HEK293 (cell line): ENCODE measurements around the gene MYBPC3.

Experiments used
- GLIS1 ChIP-seq: fragments of 450-650 bp; formaldehyde crosslinking; IDR thresholded peaks from 2 replicates; pipeline ENCODE4 v1.5.1; 2016; ENCODE audit warnings: missing biosample characterization, missing genetic modification characterization
- KLF1 ChIP-seq: fragments of 450-650 bp; formaldehyde crosslinking; IDR thresholded peaks from 2 replicates; pipeline ENCODE4 v1.5.1; 2016; ENCODE audit warnings: missing biosample characterization, missing genetic modification characterization
- YY1 ChIP-seq: fragments of 450-650 bp; formaldehyde crosslinking; IDR thresholded peaks from 2 replicates; pipeline ENCODE4 v1.5.1; 2018; ENCODE audit warnings: missing biosample characterization, missing genetic modification characterization
- ZNF416 ChIP-seq: fragments of 450-650 bp; formaldehyde crosslinking; IDR thresholded peaks from 2 replicates; pipeline ENCODE4 v1.5.1; 2016; ENCODE audit warnings: missing biosample characterization, missing genetic modification characterization
- TF ChIP-seq, protein P1 (sequence below): fragments of 450-650 bp; formaldehyde crosslinking; IDR thresholded peaks from 2 replicates; pipeline ENCODE4 v1.5.1; 2016; ENCODE audit warnings: missing biosample characterization, missing genetic modification characterization
- TF ChIP-seq, protein P2 (sequence below): fragments of 450-650 bp; formaldehyde crosslinking; IDR thresholded peaks from 2 replicates; pipeline ENCODE4 v1.5.1; 2016; ENCODE audit warnings: missing biosample characterization, missing genetic modification characterization
- TF ChIP-seq, protein P3 (sequence below): fragments of 450-650 bp; formaldehyde crosslinking; IDR thresholded peaks from 2 replicates; pipeline ENCODE4 v1.5.1; 2017; ENCODE audit warnings: missing biosample characterization, missing genetic modification characterization
- TF ChIP-seq, protein P4 (sequence below): fragments of 450-650 bp; formaldehyde crosslinking; IDR thresholded peaks from 2 replicates; pipeline ENCODE4 v1.5.1; 2016; ENCODE audit warnings: missing biosample characterization, missing genetic modification characterization
- TF ChIP-seq, protein P5 (sequence below): fragments of 450-650 bp; IDR thresholded peaks from 2 replicates; pipeline ENCODE4 v1.5.1; 2018; ENCODE audit warnings: missing biosample characterization, missing genetic modification characterization
- TF ChIP-seq, protein P6 (sequence below): fragments of 450-650 bp; formaldehyde crosslinking; IDR thresholded peaks from 2 replicates; pipeline ENCODE4 v1.5.1; 2016; ENCODE audit warnings: missing biosample characterization, missing genetic modification characterization

DNA sequence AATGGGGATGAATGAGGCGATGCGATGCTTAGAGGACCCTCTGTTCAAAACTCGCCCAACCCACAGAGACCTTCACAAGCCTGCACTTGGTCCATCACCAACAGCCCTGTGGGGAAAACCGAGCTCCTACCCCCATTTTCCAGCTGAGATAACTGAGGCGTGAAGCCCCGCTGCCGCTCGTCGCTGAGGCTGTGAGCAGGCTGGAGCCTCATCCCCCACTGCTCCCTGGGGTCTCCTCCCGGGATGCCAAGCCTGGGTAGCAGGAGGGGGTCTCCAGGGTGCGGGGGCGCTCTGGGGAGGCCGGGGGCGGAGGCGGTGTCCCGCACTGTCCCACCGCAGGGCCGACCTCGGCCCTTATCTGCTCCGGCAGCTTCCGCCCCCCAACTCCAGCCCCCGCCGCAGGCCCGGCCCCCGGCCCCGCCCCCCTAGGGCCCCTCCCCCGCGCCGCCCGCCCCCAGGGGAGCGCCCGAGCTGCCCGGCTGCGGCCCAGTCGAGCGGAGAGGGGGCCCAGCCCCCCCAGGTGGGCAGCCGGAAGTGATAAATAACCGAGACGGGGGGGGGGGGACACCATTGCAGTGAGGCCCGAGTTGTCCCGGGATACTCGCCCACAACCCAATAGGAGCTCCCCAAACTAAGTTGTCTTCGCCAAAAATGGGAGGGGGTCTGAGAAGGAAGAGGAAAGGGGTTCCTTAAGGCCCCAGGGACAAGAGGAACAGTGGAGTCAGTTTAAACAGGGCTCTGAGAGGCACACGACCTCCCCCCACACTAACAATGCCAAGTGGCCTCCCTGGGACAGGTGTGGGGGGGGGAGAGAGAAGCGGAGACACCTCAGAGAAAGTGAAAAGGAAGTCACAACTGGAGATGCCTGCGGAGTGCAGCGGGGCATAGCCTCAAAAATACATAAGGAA is 47.6 kb upstream of the MYBPC3 start:
- TF ChIP-seq KLF1 (tag by site-specific recombination) (no peak), ZNF416 (tag by site-specific recombination) (no peak), YY1 (tag by site-specific recombination) (no peak), GLIS1 (tag by site-specific recombination) (peak; percentile 89)
- TF ChIP-seq, protein P1, sequence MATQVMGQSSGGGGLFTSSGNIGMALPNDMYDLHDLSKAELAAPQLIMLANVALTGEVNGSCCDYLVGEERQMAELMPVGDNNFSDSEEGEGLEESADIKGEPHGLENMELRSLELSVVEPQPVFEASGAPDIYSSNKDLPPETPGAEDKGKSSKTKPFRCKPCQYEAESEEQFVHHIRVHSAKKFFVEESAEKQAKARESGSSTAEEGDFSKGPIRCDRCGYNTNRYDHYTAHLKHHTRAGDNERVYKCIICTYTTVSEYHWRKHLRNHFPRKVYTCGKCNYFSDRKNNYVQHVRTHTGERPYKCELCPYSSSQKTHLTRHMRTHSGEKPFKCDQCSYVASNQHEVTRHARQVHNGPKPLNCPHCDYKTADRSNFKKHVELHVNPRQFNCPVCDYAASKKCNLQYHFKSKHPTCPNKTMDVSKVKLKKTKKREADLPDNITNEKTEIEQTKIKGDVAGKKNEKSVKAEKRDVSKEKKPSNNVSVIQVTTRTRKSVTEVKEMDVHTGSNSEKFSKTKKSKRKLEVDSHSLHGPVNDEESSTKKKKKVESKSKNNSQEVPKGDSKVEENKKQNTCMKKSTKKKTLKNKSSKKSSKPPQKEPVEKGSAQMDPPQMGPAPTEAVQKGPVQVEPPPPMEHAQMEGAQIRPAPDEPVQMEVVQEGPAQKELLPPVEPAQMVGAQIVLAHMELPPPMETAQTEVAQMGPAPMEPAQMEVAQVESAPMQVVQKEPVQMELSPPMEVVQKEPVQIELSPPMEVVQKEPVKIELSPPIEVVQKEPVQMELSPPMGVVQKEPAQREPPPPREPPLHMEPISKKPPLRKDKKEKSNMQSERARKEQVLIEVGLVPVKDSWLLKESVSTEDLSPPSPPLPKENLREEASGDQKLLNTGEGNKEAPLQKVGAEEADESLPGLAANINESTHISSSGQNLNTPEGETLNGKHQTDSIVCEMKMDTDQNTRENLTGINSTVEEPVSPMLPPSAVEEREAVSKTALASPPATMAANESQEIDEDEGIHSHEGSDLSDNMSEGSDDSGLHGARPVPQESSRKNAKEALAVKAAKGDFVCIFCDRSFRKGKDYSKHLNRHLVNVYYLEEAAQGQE (tag by site-specific recombination), result no peak
- TF ChIP-seq, protein P2, sequence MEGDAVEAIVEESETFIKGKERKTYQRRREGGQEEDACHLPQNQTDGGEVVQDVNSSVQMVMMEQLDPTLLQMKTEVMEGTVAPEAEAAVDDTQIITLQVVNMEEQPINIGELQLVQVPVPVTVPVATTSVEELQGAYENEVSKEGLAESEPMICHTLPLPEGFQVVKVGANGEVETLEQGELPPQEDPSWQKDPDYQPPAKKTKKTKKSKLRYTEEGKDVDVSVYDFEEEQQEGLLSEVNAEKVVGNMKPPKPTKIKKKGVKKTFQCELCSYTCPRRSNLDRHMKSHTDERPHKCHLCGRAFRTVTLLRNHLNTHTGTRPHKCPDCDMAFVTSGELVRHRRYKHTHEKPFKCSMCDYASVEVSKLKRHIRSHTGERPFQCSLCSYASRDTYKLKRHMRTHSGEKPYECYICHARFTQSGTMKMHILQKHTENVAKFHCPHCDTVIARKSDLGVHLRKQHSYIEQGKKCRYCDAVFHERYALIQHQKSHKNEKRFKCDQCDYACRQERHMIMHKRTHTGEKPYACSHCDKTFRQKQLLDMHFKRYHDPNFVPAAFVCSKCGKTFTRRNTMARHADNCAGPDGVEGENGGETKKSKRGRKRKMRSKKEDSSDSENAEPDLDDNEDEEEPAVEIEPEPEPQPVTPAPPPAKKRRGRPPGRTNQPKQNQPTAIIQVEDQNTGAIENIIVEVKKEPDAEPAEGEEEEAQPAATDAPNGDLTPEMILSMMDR, result no peak
- TF ChIP-seq, protein P3, sequence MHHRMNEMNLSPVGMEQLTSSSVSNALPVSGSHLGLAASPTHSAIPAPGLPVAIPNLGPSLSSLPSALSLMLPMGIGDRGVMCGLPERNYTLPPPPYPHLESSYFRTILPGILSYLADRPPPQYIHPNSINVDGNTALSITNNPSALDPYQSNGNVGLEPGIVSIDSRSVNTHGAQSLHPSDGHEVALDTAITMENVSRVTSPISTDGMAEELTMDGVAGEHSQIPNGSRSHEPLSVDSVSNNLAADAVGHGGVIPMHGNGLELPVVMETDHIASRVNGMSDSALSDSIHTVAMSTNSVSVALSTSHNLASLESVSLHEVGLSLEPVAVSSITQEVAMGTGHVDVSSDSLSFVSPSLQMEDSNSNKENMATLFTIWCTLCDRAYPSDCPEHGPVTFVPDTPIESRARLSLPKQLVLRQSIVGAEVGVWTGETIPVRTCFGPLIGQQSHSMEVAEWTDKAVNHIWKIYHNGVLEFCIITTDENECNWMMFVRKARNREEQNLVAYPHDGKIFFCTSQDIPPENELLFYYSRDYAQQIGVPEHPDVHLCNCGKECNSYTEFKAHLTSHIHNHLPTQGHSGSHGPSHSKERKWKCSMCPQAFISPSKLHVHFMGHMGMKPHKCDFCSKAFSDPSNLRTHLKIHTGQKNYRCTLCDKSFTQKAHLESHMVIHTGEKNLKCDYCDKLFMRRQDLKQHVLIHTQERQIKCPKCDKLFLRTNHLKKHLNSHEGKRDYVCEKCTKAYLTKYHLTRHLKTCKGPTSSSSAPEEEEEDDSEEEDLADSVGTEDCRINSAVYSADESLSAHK, result no peak
- TF ChIP-seq, protein P4, sequence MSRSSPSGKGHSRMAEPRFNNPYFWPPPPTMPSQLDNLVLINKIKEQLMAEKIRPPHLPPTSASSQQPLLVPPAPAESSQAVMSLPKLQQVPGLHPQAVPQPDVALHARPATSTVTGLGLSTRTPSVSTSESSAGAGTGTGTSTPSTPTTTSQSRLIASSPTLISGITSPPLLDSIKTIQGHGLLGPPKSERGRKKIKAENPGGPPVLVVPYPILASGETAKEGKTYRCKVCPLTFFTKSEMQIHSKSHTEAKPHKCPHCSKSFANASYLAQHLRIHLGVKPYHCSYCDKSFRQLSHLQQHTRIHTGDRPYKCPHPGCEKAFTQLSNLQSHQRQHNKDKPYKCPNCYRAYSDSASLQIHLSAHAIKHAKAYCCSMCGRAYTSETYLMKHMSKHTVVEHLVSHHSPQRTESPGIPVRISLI, result no peak
- TF ChIP-seq, protein P5, sequence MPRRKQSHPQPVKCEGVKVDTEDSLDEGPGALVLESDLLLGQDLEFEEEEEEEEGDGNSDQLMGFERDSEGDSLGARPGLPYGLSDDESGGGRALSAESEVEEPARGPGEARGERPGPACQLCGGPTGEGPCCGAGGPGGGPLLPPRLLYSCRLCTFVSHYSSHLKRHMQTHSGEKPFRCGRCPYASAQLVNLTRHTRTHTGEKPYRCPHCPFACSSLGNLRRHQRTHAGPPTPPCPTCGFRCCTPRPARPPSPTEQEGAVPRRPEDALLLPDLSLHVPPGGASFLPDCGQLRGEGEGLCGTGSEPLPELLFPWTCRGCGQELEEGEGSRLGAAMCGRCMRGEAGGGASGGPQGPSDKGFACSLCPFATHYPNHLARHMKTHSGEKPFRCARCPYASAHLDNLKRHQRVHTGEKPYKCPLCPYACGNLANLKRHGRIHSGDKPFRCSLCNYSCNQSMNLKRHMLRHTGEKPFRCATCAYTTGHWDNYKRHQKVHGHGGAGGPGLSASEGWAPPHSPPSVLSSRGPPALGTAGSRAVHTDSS (tag by site-specific recombination), result no peak
- TF ChIP-seq, protein P6, sequence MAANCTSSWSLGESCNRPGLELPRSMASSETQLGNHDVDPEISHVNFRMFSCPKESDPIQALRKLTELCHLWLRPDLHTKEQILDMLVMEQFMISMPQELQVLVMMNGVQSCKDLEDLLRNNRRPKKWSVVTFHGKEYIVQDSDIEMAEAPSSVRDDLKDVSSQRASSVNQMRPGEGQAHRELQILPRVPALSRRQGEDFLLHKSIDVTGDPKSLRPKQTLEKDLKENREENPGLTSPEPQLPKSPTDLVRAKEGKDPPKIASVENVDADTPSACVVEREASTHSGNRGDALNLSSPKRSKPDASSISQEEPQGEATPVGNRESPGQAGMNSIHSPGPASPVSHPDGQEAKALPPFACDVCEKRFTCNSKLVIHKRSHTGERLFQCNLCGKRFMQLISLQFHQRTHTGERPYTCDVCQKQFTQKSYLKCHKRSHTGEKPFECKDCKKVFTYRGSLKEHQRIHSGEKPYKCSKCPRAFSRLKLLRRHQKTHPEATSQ, result no peak
